Spleen (tissue), 11 donors: ENCODE data around the gene GMDS. TPM values are rescaled to one million over a fixed set of nuclear protein-coding genes. Genes with fewer than 3 reads are reported as not detected.

Experiments used
- DNase-seq: peaks from one replicate; pipeline ENCODE4 v3.0.0-alpha.2; 2020
- H3K27ac ChIP-seq, 8 donors: fragments of 200-600 bp; sonication (generic) in 7 of 8; 1 replicate in 4 of 8; 2 replicates in 4 of 8; pipeline versions ENCODE4 v1.5.0 to v1.8.0; 2016 to 2021; ENCODE audit warnings: inconsistent platforms in 4 of 8, mild to moderate bottlenecking in 4 of 8, moderate library complexity in 1 of 8
- H3K27me3 ChIP-seq, 7 donors: fragments of 200-600 bp; sonication (generic) in 6 of 7; replicated peaks in 1 of 7; 1 replicate in 4 of 7; 2 replicates in 3 of 7; pipeline versions ENCODE4 v1.5.0 to v1.8.0; 2016 to 2021; ENCODE audit warnings: inconsistent platforms in 3 of 7, mild to moderate bottlenecking in 1 of 7
- H3K36me3 ChIP-seq, 6 donors: fragments of 200-600 bp; sonication (generic) in 5 of 6; 1 replicate in 4 of 6; 2 replicates in 2 of 6; pipeline versions ENCODE4 v1.5.0 to v1.8.0; 2016 to 2021; ENCODE audit warnings: inconsistent platforms in 2 of 6
- H3K4me1 ChIP-seq, 6 donors: fragments of 200-600 bp; sonication (generic) in 5 of 6; 1 replicate in 3 of 6; 2 replicates in 3 of 6; pipeline versions ENCODE4 v1.5.0 to v1.8.0; 2016 to 2021; ENCODE audit warnings: inconsistent platforms in 3 of 6
- H3K4me3 ChIP-seq, 8 donors: fragments of 200-600 bp; sonication (generic) in 7 of 8; 1 replicate in 4 of 8; 2 replicates in 4 of 8; pipeline versions ENCODE4 v1.5.0 to v1.8.0; 2016 to 2021; ENCODE audit warnings: inconsistent platforms in 4 of 8, mild to moderate bottlenecking in 4 of 8, moderate library complexity in 2 of 8
- H3K9me3 ChIP-seq, 8 donors: fragments of 200-600 bp; sonication (generic) in 7 of 8; 1 replicate in 4 of 8; 2 replicates in 4 of 8; pipeline versions ENCODE4 v1.5.0 to v1.8.0; 2016 to 2021; ENCODE audit warnings: inconsistent platforms in 4 of 8
- CTCF ChIP-seq, 11 experiments: fragments of 200-600 bp in 7 of 11; fragments of 450-650 bp in 4 of 11; sonication (generic) in 4 of 11; IDR thresholded peaks in 8 of 11; conservative IDR thresholded peaks in 3 of 11; 1 replicate in 7 of 11; 2 replicates in 4 of 11; pipeline versions ENCODE4 v1.4.0 to v1.8.0; 2016 to 2021; ENCODE audit warnings: antibody characterized with exemption in 11 of 11, inconsistent platforms in 4 of 11, mild to moderate bottlenecking in 1 of 11
- POLR2A ChIP-seq, 3 donors: fragments of 450-650 bp; IDR thresholded peaks; one replicate each; pipeline ENCODE4 v1.5.1; 2017; ENCODE audit warnings: antibody characterized with exemption in 3 of 3, mild to moderate bottlenecking in 1 of 3
- POLR2AphosphoS5 ChIP-seq, 3 donors: sonication (generic); formaldehyde crosslinking; IDR thresholded peaks; one replicate each; pipeline ENCODE4 v1.5.1; 2017; ENCODE audit warnings: antibody characterized with exemption in 3 of 3
- WGBS, 5 donors: extraction: QIAGEN DNeasy Blood & Tissue Kit in 3 of 5; methylation state at CpG; one replicate each; pipeline versions ENCODE4 v1.1.5 to v1.1.7; 2013 to 2018; 5-methylcytosine and 5-hydroxymethylcytosine counted together
- intact Hi-C: fragments of 100-400 bp; cut with DNase I; formaldehyde crosslinking; loops from one replicate; pipeline ENCODE4 v1.15.0; 2023; ENCODE audit warnings: low total_unique reads
- polyA plus RNA-seq, 3 donors: library from polyadenylated mRNA; stranded (reverse); fragments of 200-250 nt; gene quantifications; one replicate each; pipeline ENCODE4 v1.2.1, GENCODE V29; 2013
- total RNA-seq, 7 donors: library from RNA; depleted of rRNA in 3 of 7; stranded (reverse); fragments of >200 nt in 3 of 7; fragmentation: NEBNext Ultra II Directional in 4 of 7; extraction: Animal tissue kit (Norgen Biotek cat#: 25700) in 4 of 7; gene quantifications; one replicate each; pipeline versions ENCODE4 v1.1.0 to v1.2.1, GENCODE V29; 2016 to 2021
- donor health status: healthy with polysubstance abuse.
- donor health status: DM: no; HTN: no; CAD: no; lungs with moderate emphysema.
- donor health status: DM: no; HTN: no; CAD: no.
- donor health status: Bipolar disorder and iron deficiency.
- donor health status: healthy.
- donor health status: DM: no; HTN: no; CAD: no.
- donor health status: DM: yes; HTN: yes; CAD: no.

GMDS gene
- total and polyA plus RNA-seq, 10 donors, result 9.1 to 30.8 (median 17.7) TPM

- Histone ChIP-seq H3K4me1 (no peaks in the 10 kb centered on the region), H3K4me3 (no peak overlapping the region), H3K36me3 (no peaks in the 10 kb centered on the region), H3K9me3 (no peaks in the 10 kb centered on the region), H3K27me3 (no peaks in the 10 kb centered on the region), H3K27ac (no peak overlapping the region)
- 93 to 99% (median 94%) methylated on average over 7 of the region's 7 CpGs for WGBS, 5 donors
- intact Hi-C loops, result no loop called here
- no peak for TF ChIP-seq POLR2AphosphoS5 (IDR thresholded peaks at IDR 0.05)
- DNase-seq, result no peak
These were observed 60.5 kb downstream of the GMDS start for GRCh38 chr6:2184700-2185455.

GRCh38 chr6:2183752-2184151 lies 61.7 kb downstream of the GMDS start:
- no peak for TF ChIP-seq POLR2AphosphoS5 (IDR thresholded peaks at IDR 0.05)
- TF ChIP-seq POLR2A (IDR thresholded peaks at IDR 0.05), result no peak
- TF ChIP-seq CTCF (IDR thresholded peaks at IDR 0.05 in 8 of 11, conservative IDR thresholded peaks at IDR 0.05 in 3 of 11), result no peak
- no peaks in the 10 kb centered on the region for H3K27me3 ChIP-seq
- no peaks in the 10 kb centered on the region for H3K36me3 ChIP-seq
- no peak overlapping the region for H3K4me3 ChIP-seq
- no peak overlapping the region for H3K27ac ChIP-seq
- intact Hi-C loops, result no loop called here
- no peaks in the 10 kb centered on the region for H3K9me3 ChIP-seq
- H3K4me1 ChIP-seq, result no peaks in the 10 kb centered on the region
- WGBS, 5 donors, result 95 to 100% (median 98%) methylated on average over 1 of the region's 1 CpG
- DNase-seq, result no peak

- Histone ChIP-seq H3K27me3 (no peaks in the 10 kb centered on the region), H3K36me3 (no peaks in the 10 kb centered on the region), H3K9me3 (peaks cover 0 to 5% (median 3%) of the 10 kb centered on the region in 8 donors), H3K4me3 (no peak overlapping the region), H3K4me1 (no peaks in the 10 kb centered on the region), H3K27ac (no peak overlapping the region)
- intact Hi-C loops, result no loop called here
- no peak for DNase-seq
- TF ChIP-seq POLR2AphosphoS5 (IDR thresholded peaks at IDR 0.05), result no peak
- no peak for TF ChIP-seq CTCF (IDR thresholded peaks at IDR 0.05 in 8 of 11, conservative IDR thresholded peaks at IDR 0.05 in 3 of 11)
These were observed 62.2 kb downstream of the GMDS start for GRCh38 chr6:2183246-2183645.

GRCh38 chr6:2182251-2182650 lies 63.2 kb downstream of the GMDS start:
- intact Hi-C loops, result no loop called here
- Histone ChIP-seq H3K27me3 (no peaks in the 10 kb centered on the region), H3K36me3 (no peaks in the 10 kb centered on the region), H3K4me3 (no peak overlapping the region), H3K27ac (no peak overlapping the region), H3K4me1 (no peaks in the 10 kb centered on the region), H3K9me3 (peaks cover 0 to 12% (median 8%) of the 10 kb centered on the region in 8 donors)
- WGBS, 5 donors, result 83 to 96% (median 92%) methylated on average over 1 of the region's 1 CpG
- TF ChIP-seq CTCF (IDR thresholded peaks at IDR 0.05 in 8 of 11, conservative IDR thresholded peaks at IDR 0.05 in 3 of 11) (no peak), POLR2AphosphoS5 (IDR thresholded peaks at IDR 0.05) (no peak), POLR2A (IDR thresholded peaks at IDR 0.05) (no peak)
- DNase-seq, result no peak
